NOMO-1 (cell line): Measurements from ENCODE around the gene HSD11B1.

ENCODE experiments used
- DNase-seq, 2 experiments: peaks; one replicate each; lab custom pipeline; 2025; ENCODE audit not compliant: unreplicated experiment in 2 of 2; lab: John Stamatoyannopoulos, UW

Gene HSD11B1

DNA sequence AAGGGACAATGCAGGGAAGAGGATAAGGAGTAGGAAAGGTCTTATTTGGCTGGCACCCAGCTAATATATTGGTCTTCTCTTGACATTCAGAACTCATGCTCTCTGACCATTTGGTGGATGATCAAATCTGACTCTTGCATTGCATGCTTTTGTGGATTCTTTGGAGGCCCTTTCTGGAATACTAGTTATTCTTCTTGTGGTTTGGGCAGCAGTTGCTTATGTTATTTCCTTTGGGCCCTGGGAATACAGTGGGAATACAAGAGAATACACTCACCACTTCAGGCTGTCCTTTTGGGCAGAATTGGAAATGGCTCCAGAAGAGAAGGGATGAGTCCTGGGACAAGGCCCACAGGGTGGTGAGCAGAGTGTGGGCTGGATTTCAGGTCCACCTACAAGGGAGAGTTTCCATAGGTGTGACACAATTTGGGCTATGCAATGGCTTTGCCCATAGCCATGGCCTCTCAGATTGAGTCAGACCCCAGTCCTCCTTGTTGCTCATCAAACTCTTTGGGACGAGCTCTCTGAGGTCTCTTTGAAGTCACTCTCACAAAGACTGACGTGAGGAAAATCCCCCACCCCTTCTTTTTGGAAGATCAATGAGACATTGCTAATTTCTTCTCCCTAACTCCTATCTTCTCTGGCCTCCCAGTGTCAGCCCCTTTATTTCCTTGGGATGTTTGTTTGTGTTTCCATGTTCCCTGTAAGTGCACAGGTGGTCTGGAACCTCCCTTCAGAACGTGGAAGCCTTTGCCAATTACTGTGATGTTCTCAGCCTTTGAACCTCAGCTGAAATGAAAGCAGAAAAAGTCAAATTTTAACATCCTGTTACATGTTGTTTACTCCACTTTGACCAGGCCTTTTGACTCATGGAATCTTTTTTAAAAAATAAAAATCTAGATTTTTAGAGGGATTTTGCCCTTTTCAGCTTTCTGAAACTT is 19.4 kb downstream of the HSD11B1 start:
- no peak for DNase-seq

DNA sequence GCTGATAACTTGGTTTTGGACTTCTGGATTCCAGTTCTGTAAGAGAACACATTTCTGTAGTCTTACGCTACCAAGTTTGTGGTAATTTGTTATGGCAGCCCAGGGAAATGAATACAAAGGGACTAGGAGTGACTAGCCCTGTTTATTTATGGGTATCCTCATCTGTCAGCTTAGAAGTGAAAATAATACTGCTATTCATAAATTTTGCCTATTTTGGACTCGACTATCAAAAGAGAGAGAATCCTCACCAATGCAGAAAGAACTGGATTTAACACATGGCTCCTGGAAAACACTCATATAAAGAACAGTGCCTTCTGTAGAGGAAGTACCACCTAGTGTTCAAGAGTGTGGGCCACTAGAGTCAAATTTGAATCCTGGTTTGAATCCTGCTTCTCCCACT is 22.6 kb downstream of the HSD11B1 start:
- no peak for DNase-seq

DNA sequence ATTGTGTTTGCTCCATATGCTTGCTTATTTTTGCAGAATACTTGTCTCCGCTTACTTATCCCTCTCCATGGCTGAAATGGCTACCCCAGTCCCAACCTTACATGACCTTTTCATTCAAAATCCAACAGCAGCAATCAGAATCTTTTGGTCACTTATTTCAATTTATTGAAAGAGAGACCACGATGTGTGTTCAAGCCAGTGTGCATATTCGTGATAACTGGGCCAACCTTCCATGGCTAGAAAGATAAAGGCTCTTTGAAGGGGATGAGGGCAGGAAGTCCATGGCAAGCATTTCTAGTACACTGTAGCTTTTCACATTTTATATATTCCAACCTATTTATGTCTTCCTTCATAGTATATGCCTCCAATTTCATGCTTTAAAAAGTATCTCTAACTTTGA is 23.1 kb downstream of the HSD11B1 start:
- no peak for DNase-seq

DNA sequence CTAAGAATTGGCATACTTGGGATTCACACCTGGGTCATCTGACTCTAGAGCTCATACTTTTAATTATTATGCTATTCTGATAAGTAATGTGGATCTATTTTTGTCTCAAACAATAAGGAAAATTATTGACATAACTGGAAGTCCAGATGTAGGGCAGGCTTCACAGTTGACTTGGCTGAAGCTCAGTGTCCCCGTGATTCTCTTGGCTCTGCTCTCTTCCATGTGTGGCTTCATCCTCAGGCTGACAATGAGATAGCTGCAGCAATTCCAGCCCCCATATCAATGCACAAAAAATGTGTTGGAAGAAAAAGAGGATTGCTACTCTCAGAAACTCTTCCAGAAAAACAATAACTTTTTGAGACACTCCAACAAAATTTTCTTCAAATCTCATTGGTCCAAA is 23.8 kb downstream of the HSD11B1 start:
- no peak for DNase-seq

DNA sequence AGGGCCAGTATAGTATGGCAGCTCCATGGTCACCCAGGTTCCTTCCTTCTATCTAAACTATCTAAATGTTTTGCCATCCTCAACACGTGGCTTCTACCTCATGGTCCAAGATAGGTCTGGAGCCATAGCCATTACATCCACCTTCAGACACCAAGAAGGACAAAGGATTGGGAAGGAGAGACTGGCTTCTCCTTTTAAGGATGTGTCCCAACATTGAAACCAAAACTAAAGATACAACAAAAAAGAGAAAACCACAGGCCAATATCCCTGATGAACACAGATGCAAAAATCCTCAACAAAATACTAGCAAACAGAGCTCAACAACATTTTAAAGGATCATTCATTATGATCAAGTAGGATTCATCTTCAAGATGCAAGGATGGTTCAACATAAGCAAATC is 24.8 kb downstream of the HSD11B1 start:
- DNase-seq: no peak

DNA sequence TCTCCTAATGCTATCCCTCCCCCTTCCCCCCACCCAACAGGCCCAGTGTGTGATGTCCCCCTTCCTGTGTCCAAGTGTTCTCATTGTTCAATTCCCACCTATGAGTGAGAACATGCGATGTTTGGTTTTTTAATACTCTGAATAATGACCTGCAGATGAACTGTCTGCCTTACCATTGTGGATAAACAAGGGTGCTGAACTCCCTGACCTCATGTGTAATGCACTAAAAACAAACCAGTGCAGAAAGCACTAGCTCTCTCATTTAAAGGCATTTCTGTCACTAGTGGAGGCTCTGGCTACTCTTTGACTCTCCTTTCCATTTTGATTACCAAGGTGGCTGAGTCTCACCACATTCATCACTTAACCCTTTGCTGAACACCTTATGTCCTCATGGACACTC is 28.1 kb downstream of the HSD11B1 start:
- no peak for DNase-seq

DNA sequence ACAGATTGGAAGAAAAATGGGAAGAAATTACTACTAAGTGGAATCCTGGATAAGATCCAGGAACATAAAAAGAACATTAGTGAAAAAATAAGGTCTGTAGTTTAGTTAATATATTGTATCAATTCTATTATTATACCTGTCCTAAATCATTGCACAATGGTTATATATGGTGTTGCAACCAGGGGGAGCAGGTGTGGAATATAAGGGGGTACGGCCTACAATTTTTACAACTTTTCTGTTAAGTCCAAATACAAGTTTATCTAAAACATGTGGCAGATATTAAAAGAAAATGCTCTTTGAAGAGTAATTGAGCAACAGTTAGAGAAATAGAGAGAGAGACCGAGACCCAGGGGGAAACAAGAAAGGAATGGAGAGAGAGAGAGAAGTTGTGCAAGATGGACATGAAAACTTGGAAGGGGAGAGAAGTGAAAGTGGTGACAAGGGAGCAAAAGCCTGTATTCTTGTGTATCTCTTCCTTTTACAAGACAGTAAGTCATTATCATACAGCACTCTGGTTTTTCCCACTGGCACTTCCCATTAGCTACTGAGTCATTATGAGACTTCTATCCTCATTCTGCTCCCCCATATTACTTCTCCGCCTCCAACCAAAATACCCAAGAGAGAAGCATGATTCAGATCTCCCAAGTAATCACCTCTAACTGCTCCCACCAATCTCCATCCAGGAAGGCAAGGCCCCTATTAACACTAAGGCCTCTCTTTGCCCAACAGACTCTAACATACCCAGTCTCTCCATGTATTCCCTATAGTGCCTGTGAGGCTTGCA is 29.0 kb downstream of the HSD11B1 start:
- peak; percentile 62 to 82 for DNase-seq

DNA sequence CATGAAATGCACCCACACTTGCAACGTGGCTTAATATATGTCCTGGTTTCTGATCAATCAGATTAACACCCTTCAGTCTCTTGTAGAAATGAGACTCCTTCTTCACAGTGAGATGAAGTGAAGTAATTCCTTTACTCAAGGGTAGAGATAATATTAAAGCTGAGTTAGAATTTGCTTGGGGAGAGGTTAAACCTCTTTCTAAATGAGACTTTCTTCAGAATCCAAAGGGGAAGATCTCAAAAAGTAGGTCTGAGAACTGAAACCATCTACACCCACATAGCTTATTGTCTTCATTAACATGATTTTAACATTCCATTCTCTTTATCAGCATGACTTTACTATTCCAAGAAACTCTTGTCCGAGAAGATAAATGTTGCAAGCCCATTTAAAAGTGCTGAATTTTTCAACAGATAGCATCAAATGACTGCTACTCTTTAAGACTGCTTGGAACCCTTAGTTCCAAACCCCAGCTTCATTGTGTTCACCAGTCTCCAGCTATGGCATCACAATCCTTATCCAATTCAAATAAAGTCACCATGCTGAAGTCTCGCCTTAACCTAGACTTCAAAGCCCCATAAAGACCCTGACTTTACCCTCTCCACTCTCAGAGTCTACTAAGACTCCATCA is 32.0 kb downstream of the HSD11B1 start:
- DNase-seq: no peak

DNA sequence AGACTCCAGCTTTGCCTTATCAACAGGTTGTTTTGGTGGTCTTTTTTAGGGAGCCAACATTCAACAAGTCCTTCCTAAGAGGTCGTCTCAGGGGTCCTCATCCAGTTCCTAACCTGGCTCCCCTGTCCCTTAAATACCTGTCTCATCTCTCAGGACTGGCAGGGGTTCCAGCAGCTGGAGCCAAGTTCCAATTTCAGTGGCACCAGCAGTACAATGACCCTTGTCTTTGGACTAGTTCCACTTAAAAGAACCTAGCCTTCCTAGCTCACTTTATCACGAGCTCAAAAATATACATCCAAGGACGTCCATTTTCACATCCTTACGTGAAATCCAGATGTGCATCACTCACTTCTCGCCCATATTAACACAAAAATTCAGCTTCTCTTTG is 32.5 kb downstream of the HSD11B1 start:
- no peak for DNase-seq

DNA sequence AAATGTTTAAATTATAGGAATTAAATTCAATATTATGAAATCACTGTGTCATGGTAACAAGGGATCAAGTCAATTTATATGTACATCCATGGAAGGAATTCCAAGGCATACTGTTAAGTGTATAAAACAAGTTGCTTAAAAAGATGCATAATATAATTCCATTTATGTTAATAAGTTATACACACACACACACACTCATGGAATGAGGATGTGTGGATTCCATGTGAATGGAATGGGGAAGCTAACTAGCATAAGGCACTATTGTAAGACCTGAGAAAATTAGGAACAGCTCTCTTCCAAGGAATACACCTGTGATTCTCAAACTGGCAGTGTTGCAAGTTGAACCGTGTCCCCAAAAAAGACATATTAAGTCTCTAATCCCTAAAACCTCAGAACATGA is 33.6 kb downstream of the HSD11B1 start:
- DNase-seq: no peak

DNA sequence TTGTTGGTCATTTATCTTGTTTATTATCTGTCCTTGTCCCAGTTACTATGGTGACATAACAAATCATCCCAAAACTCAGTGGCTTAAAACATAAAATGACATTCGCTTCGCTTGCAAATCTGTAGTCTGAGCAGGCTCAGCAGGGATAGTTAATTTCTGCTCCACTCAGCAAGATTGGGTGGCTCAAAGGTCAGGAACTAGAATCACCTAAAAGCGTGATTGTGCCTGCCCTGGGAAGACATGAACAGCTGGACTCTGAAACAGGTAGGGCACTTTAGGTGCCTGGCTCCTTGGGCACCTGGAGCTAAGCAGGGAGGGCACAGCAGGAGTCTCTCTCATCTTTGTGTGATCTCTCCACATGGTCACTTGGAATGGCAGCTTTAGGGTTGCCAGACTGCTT is 36.5 kb downstream of the HSD11B1 start:
- no peak for DNase-seq

DNA sequence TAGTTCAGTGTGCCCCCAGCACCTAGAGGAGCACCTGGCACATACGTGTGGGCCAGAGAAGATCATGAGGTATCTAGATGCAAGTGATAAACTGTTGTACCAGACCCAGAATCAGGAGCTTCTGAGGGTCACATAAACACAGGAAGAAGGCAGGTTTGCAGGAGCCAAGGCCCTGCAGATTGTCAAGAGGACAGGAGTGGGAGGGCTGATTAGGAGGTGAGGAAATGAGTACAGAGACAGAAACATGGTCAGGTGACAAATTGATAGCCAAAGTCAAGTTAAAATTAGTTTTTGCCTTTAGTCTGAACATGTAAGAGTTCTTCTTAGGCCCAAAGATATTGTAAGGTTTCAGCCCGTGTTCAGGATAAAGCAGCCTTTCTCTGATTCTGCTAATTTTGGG is 37.2 kb downstream of the HSD11B1 start:
- DNase-seq: no peak

DNA sequence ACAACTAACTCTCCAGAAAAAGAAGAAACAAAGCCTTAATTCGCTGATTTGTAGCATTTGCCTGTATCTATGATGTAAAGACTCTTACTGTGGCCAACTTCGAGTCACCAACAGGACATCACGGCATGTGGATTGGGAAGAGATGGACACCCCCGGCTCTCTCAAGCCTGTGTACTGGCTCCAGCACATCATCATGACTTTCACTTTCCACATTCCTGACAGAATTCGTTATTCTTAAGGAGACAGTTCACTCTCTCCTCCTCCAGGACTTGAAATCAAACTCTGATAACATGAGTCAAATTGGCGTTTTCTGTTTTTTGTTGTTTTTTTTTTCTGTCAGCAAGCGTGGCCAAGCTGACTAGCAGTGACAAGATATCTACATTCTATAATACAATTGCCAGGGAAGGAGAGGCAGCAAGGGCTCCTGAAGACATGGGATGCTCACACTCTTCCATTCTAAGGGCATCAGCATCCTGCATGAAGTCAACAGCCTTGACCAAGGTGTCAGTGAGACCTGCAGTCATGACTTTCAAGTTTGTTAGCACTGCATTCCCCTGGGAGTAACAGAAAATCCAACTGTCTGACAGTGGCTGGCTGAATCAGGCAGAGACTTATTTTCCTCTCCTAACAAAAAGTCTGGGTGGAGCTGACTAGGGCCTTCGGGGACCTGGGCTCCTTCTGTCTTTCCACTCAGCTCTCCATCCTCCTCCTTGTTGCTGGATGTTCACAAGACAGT is 37.9 kb downstream of the HSD11B1 start:
- no peak for DNase-seq

DNA sequence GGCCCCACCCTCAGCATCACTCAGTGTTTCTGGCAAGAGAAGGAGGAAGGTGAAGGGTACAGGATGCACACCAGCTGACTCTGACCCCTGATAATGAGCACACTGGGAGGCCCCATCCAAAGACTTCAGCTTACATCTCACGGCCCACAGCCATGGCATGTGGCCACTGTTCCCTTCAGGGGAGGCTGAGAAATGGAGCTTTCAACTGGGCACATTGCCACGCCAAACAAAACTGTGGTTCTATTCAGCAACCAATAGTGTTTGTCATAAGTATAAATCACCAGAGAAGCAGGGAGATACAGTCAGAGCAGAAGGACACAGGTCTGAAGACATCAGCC is 38.5 kb downstream of the HSD11B1 start:
- DNase-seq: no peak

DNA sequence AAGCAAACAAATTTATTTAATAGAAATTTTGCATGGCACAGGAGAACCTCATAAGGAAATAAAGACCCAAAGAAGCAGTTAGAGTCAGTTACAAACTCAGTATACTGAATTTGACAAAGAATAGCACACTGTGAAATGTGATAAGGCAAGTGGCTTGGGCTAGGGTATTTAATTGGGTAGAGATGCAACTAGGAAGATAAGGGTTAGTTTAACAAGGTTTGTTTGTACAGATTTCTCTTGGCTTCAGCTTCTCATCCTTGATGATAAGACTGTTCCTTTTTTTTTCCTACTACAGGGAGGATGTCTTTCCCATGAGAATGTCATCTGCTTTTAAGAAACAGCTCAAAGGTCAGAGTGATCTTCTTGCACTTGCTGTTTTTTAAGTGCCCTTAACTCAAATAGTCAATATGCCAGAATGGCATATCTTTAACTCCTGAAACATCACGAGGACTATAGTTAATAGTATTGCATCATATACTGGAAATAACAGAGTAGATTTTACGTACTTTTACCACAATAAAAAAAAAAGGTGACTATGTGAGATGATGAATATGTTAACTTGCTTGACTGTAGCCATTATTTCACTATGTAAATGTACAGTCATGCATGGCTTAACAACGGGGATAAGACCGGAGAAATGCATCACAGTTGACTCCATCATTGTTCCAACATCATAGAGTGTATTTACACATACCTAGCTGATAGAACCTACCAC is 42.0 kb downstream of the HSD11B1 start:
- no peak for DNase-seq

DNA sequence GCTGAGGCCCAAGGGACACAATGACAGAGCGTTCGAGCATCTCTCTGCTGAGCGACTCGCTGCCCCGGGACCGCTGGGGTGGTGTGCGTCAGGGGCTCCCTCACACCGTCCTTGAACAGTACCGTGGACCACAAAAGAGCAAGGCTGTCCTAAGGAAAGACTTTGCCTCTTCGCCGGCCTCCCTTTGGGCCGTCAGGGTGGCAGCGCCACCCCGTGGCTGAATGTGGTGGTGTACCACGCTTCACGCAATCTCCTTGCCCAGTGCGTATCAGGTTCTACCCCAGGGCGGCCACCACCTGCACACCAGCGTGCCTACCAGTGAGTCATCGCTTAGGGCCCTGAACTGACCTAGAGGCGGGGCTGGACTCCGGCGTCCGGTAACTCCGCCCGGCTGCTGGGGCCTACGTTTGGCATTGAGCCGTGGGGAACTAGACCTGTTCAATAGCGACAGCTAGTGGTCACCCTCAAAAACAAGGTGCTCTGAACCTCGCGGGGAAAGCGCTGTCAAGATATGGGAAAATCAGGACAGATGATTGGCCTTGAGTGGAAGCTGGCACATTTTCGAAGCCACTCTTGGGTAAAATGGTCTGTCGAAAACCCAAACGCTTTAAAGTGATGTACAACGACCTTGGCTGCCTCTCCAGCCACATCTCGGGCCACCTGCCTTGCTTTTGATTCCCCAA is 43.1 kb downstream of the HSD11B1 start:
- DNase-seq: peak; percentile 97 to 99

DNA sequence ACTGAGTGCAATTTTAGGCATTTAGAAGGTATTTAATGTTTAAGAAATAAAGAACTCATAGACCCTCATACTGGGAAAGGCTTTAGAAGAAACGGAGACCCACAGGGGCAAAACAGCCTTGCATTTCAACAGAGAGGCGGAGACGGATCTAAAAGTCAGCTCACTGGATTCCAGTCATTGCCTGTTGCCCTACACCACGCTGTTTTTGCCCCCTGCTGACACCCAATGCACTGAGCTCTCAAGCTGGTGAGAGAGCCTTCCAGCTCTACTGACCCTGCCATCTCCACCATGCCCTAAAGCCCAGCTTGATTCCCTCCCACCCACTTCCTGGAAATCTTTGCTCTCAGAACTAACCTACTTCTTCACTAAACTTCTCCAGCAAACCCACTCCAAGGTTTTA is 44.0 kb downstream of the HSD11B1 start:
- DNase-seq: no peak

DNA sequence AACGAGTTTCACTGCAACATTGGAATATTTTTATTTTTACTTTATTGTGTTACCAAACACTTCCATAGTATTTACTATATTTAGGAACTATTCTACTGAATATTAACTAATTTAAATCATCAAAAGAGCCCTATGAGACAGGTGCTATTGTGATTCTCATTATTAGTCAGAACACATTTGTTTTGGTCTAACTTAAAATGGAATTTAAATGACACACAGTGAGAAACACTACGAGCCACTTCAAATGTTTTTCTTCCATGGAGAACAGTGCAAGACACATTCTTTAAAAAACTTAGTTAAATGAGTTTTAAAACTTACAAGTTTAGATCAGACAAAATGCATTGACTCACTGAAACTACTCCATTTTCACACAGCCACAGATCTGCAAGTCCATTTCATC is 44.6 kb downstream of the HSD11B1 start:
- no peak for DNase-seq

DNA sequence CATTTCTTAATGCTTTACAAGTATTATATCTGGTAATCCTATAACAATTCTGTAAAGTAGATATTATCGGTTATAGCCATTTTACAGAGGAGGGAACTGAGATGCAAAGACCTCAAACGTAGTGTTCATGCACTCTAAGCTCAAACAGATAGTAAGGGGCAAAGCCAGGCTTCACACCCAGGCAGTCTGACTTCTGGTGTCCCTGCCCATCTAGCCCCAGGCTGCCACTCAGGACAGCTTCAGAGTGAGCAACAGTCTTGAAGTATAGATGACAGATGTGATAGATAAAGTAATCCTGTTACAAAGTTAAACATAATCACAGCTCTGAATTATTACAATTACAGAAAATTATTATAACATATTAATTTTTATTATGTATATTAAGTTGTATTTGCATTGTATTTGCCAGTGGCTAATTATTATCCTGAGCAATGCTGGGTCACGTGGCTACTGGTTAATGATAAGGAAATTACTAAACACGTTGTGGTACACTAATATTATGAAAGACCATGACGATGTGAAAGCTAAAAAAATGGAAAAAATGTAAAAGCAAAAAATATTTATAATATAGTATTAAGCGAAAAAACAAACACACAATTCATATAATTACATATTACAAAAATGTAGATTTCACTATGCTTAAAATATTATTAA is 45.2 kb downstream of the HSD11B1 start:
- DNase-seq: peak in 1 of 2 experiments; percentile 13
